Right forelimb (tissue), 1 donor: Measurements from ENCODE around the gene SYNDIG1.
A peak's percentile ranks its signal among the peaks of the same experiment; 100 is the strongest.

Experiments used
- DNase-seq: peaks from one replicate; pipeline ENCODE4 v3.0.0-alpha.2; 2018

Gene SYNDIG1

GRCh38 chr20:24679448-24680047 is 210.1 kb downstream of the SYNDIG1 start:
- peak; percentile 1 for DNase-seq

GRCh38 chr20:24681634-24682495 is 212.4 kb downstream of the SYNDIG1 start:
- DNase-seq, result peak; percentile 28

GRCh38 chr20:24682496-24682985 is 213.1 kb downstream of the SYNDIG1 start:
- peak; percentile 15 for DNase-seq

- peak; percentile 3 for DNase-seq
These were observed 214.2 kb downstream of the SYNDIG1 start for GRCh38 chr20:24683676-24684075.

GRCh38 chr20:24684421-24684871 is 215.0 kb downstream of the SYNDIG1 start:
- DNase-seq, result peak; percentile 21

GRCh38 chr20:24684956-24685691 is 215.7 kb downstream of the SYNDIG1 start:
- DNase-seq, result peak; percentile 22

- no peak for DNase-seq
These were observed 216.3 kb downstream of the SYNDIG1 start for GRCh38 chr20:24685736-24686135.

GRCh38 chr20:24686156-24686555 is 216.7 kb downstream of the SYNDIG1 start:
- peak; percentile 32 for DNase-seq

- no peak for DNase-seq
These were observed 221.0 kb downstream of the SYNDIG1 start for GRCh38 chr20:24690408-24690807.

- DNase-seq, result peak; percentile 21
These were observed 222.5 kb downstream of the SYNDIG1 start for GRCh38 chr20:24691901-24692351.

GRCh38 chr20:24692446-24693200 is 223.2 kb downstream of the SYNDIG1 start:
- peak; percentile 16 for DNase-seq

GRCh38 chr20:24693466-24694156 is 224.2 kb downstream of the SYNDIG1 start:
- DNase-seq, result peak; percentile 21

GRCh38 chr20:24694157-24694726 is 224.8 kb downstream of the SYNDIG1 start:
- DNase-seq, result peak; percentile 45

GRCh38 chr20:24694727-24695528 is 225.5 kb downstream of the SYNDIG1 start:
- DNase-seq, result peak; percentile 38

GRCh38 chr20:24695529-24696225 is 226.2 kb downstream of the SYNDIG1 start:
- DNase-seq, result peak; percentile 20

- DNase-seq, result peak; percentile 18
These were observed 227.0 kb downstream of the SYNDIG1 start for GRCh38 chr20:24696396-24696795.

GRCh38 chr20:24697411-24697810 is 228.0 kb downstream of the SYNDIG1 start:
- DNase-seq, result peak; percentile 25

GRCh38 chr20:24698189-24698588 is 228.8 kb downstream of the SYNDIG1 start:
- peak; percentile 39 for DNase-seq

- DNase-seq, result no peak
These were observed 229.3 kb downstream of the SYNDIG1 start for GRCh38 chr20:24698706-24699206.
